GM21619 (cell line): Measurements from ENCODE around the gene ANO10.

Source experiments
- ATAC-seq: cut with Tn5 transposase; IDR thresholded peaks from one replicate; pipeline ENCODE4 v1.9.1; 2021; ENCODE audit not compliant: unreplicated experiment

ANO10 gene

DNA sequence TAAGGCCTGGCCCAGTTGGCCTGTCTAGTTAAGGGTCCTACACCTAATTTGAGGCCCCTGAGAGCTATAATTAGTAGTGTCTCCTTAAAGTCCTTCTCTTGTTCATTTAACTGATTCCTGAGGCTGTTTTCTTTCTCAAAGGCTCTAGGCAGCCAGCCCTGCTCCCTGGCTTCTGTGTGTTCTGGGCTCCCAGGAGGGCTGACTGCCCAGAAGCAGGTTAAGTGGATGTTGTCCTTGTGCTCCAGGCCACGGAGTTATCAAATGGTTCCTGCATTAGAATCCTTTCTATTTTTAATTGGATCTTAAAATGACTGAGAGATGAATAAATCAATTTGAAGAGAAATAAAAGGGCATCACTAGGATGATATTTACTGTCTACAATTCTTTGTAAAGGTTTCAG, 195.4 kb downstream of the ANO10 start:
- no peak for ATAC-seq

DNA sequence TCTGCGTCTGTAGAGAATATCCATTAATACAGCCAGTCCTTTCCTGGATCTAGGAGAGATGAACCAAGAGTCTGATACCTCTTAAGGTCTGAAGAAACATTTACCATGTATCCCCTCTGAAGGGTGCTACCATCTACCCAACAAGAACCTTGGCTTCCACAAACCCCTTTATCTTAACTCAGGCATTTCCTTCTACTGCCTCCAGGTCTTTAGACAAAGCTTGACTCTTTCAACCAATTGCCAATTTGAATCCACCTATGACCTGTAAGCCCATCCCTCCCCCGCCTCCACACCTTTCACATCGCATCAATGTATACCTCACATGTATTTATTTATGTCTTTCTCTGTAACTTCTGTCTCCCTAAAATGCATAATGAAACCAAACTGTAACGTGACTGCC, 196.0 kb downstream of the ANO10 start:
- ATAC-seq, result no peak

DNA sequence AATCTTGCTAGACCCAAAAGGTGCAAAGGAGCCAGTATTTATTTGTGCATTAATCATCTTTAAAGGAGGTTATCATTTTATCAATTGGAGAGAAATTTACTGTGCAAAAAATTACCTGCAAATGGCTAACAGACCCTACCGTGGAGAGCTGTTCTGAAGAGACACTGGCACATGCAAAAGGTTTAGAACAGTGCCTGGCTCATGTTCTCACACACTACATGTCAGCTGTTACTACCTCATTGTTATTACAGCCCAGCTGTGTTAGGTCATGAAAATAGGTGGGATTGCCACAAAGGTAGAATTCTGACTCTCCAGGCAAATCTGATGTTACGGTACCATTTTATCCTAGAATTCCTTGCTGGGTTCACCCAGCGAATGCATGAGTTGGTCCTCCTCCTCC, 198.2 kb downstream of the ANO10 start:
- ATAC-seq, result no peak

DNA sequence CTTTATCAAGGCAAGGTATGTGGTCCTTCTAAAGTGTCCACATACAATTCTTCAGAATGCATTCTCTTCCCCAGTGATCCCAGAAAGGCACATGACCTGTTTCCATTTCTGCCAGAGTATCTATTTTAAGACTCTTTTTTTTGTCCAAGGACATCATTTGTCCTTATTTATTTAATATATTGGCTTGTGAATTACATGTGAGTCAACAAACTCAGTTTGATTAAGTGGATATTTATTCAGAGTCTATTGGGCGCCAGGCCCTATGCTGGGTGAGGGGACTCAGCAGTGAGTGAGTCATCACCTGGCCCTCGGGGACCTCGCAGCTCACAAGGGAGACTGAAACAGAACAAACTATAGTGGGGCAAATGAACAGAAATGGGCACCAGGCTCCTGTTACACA, 198.7 kb downstream of the ANO10 start:
- ATAC-seq, result no peak

DNA sequence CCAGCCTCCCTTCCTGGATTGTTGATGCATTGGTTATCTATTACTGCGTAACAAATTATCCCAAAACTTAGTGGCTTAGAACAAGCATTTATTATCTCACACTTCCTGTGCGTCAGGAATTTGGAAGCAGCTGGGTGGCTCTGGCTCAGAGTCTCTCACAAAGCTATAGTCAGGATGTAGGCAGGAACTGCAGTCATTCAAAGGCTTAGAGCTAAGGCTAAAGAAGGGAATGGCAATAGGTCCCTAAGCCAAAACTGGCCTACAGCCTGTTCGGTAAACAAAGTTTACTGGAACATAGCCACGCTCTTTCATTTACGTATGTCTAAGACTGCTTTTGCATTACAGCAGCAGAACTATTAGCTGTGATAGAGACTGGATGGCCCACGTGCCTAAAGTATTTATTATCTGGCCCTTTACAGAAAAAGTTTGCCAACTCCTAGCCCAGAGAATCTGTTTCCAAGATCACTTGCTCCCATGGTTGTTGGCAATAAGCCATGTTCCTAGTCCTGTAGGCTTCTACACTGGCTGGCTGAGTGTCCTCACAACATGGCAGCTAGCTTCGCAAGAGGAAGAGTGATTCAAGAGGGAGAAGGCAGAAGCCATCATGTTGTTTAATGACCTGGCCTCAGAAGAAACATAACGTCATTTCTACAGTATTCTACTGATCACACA, 203.1 kb downstream of the ANO10 start:
- no peak for ATAC-seq

DNA sequence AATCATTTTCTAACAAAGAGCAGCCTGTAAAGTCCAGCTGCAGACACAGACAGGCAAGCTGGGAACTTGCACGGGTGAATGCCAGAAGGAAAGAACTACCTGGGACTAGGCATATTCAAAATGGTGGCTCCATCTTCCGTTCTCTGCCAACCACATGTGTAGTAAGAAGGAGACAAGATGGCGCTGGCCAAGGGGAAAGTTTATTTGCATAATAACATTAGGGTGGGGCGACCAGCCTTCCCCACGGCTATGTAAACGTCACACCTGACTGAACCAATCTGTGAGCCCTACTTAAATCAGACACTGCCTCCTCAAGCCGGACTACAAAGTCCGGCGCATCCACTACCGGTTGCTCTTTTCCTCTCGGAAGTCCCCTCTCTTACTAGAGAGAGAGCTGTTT, 204.7 kb downstream of the ANO10 start:
- ATAC-seq, result no peak

DNA sequence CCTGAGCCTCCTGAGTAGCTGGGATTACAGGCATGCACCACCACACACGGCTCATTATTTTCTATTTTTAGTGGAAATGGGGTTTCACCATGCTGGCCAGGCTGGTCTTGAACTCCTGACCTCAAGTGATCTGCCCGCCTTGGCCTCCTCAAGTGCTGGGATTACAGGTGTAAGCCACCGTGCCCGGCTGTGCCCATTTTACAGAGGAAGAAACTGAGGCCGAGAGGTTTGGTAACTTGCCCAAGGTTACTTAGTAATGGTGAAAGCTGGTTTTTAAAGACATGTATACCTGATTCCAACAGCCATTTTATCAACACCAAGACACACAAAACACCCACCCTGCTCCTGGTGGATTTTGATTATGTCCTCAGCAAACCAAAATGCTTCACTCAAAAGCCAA, 206.7 kb downstream of the ANO10 start:
- no peak for ATAC-seq

DNA sequence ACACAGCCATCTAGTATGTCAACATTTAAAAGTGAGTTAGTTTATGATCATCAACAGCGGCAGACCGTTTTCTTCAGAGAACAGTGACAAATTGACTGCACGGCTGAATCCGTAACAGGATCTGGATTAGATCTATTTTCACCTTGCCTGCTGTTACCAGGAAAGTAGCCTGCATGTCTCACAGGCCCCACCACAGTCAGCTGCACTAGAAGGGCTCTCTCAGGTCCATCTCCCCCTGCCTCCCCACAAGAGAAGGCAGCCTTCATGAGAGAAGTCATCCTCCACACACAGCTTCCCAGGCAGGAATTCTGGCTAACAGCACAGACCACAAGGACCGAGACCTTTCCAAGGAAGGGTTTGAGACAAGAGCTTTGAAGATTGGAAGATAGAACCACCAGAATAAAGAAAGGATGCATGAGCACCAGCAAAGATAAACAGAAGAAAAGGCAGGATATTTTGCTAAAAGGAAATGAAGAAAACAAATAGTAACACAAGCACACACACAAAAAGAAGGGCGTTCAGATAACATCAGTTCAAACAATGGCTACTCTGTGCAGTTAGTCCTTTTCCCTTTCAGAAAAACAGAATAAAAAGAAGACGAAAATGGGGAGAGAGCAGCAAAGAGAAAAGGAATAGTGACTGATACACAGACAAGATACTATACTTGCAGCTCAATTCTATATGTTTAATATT, 208.0 kb downstream of the ANO10 start:
- ATAC-seq, result no peak

DNA sequence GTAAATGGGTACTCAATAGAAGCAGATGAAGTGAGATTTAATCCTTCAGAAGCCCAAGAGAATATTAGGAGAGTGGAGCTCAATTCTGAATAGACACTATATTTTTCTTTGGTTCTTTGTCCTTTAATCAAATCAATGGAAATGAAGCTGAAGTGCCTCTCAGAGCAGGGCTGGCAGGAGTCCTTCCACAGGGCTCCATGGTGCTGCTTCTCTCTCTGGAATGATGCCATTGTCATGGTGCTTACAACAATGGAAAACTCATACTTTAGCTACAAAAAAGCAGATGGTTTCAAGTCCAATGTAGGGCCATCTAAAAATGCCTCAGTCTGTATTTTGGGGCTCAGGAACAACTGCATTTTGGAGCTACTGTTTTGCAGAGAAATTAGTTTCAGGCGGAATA, 210.4 kb downstream of the ANO10 start:
- ATAC-seq, result no peak

DNA sequence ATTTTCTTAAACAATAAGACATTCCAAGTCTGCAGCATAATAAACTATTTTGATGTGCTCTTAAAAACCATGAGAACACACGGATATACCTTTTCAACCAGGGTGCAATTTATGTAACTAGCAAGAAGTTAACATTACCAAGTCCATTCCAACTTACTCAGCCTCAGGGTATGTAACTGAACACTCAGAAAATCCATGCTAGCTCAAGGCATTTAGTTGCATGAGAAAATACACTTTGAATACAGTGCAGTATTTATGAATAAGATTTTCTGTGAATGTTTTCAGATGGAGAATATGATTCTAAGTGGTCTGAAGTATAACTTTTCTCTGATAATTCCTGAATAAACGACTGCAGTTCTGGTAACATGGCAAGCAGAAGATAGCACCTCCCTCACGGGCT, 211.2 kb downstream of the ANO10 start:
- no peak for ATAC-seq

DNA sequence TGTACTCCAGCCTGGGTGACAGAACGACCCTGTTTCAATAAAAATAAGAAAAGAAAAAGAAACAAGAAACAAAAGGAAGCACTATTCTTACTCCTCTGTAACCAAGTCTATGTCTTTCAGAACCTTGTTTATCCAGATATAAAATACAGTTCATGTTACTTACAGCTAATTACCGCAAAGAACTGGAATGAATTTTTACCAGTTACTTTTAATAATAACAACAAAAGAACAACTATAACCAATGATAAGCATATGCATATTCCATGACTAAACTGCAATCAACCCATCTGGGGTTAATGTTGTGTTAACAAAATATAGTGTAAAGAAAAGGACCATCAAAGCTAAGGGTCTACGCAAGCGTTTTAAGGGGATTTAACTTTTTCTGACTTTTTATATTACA, 212.3 kb downstream of the ANO10 start:
- ATAC-seq, result no peak

DNA sequence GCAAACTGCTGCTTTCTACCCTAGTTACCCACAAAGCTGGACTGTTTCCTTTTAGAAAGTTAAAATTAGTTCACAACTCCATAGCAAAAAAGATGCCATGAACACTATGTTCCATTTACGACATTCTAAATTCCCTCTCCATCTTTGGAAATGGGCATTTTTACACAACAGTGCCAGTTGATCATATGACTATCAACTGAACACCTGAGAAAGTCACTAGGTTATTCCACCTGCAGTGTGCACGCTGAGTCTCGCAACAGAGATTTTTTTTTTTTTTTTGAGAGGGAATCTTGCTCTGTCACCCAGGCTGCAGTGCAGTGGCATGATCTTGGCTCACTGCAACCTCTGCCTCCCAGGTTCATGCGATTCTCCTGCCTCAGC, 215.2 kb downstream of the ANO10 start:
- no peak for ATAC-seq

DNA sequence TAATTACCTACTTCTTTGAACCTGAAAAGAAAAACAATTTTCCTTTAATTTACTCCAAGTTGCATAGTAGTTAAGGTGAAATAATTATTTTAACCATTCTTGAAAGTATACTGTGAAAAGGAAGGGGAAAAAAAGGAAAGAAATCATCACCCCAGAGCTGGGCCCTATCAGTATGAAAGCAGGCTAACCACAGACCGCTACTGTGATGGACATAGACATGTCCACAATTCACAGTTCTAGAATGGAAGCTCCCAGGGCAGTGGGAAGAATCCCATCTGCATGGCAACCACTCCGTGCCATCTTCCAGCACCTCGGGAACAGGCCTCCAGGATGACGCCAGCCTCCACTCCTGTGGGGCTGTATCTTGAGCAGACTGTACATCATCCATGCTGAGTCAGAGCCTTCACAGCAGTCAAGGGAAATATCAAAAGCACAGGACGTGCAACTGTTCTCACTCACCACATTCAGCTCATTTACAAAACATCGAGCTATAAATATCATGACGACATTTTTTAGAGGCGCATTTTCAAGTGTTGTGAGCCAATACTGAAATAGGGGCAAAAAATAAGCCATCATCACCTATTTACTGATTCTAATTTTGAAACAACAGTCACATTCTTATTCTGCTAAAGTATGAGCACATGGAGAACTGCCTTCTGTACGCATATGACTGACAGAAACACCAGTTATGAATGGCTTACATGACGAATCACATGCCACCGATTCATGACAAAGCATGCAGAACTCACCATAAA, 215.7 kb downstream of the ANO10 start:
- no peak for ATAC-seq

DNA sequence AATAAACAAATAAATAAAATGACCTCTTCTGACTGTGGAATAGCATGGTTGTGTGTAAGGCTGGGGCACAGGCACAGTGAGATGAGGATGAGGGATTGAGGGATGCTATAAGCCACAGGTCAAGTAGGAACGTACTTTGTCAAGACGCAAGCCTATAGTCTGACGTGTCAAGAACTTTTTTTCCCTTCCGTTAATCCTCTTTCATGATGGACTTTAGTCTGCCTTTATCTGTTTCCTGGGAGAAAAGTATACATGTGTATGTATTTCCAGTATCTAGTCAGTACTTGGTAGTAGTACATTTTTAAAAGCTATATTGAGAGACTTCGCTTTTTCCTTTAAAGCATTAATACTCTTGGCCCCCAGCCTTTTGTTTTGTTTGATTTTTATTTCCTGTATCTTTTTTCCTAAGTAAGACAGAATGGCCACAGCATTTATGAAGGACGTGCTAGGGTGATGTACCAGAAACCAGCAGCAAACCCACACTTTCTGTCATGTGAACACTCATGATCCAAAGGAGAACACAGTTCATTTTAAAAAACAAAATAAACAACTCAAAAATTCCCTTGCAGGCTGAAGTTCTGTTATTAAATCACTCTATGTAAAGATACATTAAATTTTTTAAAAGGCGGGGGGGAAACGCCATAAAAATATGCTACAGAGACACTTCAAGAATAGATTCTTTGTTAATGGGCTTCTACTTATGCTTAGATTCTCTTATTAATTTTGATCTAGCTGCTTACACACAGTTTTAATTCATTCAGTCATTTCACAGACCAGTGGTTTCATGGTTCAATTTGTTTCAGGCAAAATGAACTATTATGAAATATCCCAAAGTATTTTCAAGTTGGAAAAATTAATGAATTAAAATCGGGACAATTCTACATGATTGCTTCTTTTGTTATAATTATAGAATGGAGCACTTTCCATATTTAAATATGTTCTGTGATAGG, 220.8 kb downstream of the ANO10 start:
- ATAC-seq, result no peak

DNA sequence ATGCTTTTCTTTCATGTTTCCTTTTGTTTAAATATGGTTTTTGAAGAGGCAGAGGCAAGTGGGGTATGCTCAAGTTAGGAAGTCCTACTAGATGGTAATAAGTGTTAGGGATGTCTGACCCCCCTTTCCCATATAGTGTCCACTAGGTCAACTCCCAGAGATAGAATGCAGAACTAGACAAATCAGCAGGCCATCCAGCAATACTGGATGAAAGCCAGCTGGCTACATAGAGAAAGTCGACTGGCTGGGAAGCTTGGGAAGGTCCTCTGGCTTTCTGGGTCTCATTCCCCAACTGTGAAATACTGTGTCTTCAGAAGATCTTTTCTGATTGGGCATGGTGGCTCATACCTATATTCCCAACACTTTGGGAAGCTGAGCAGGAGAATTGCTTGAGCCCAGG, 221.6 kb downstream of the ANO10 start:
- ATAC-seq, result no peak

DNA sequence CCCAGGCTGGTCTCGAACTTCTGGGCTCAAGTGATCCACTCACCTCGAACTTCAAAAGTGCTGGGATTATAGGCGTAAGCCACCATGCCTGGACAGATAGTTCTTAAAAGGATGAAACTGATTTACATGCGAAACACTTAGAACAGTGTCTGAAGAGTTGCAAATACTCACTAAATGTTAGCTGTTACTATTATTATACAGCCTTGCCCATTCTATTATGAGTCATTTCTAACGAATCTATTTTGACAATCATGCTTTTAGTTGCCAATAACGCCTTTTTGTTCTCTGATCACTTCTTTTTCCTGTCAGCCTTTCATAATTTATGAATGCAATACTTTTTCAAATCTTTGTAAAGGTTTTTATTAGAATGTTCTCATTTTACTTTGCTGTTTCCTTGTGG, 222.8 kb downstream of the ANO10 start:
- ATAC-seq, result no peak

DNA sequence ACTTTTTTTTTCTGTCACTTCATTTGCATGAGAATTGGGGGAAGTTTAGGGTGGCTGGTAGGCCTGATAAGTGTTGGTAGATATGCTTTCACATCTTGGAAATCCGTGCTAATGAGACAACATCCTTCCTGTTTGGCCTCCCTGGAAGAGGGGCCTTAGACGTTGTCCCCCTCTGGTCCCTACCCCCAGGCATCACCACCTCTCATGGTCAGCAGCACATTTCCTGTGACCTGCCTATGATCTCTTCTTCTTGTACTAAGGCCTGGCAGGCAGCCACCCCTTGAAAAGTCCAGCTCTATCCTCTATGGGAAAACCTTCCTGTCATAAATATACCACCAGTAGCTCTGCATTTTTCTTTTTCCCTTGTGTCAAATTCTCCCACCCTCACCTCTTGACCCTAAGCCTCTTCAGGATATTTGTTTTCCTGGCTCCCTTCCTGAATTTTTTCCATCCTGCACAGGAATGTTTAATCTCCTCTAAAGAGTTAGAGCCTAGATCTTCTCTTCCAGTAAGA, 227.7 kb downstream of the ANO10 start:
- no peak for ATAC-seq

DNA sequence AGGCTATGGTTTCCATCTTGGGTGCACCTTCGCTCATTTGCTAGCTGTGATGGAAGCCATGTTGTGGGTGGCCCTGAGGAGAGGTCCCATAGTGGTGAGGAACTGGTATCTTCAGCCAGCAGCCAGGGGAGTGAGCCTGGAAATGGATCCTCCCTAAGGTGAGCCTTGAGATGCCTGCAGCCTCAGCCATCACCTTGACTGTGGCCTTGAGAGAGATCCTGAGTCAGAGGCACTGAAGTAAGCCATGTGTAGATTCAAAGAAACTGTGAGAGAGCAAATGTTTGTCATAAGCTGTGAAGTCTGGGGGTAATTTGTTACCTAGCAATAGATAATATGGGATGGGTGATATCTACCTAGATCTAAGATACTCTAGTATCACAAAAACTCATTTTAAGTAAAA, 230.2 kb downstream of the ANO10 start:
- no peak for ATAC-seq

DNA sequence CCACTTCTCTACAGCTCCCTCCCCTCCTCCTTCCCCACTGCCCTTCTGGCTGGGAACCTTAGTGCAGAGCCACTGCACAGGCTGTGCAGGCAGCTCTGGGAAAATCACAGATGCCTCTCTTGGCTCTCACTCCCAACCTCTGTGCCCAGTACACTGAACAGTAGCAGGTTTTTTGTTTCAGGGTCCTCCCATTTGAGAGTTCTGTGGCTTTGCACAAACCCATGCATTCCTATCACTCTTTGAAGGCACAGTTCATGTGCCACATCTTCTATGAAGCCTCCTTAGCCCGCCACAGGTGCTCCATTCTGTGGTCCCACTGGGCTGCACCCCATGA, 231.6 kb downstream of the ANO10 start:
- ATAC-seq, result no peak

DNA sequence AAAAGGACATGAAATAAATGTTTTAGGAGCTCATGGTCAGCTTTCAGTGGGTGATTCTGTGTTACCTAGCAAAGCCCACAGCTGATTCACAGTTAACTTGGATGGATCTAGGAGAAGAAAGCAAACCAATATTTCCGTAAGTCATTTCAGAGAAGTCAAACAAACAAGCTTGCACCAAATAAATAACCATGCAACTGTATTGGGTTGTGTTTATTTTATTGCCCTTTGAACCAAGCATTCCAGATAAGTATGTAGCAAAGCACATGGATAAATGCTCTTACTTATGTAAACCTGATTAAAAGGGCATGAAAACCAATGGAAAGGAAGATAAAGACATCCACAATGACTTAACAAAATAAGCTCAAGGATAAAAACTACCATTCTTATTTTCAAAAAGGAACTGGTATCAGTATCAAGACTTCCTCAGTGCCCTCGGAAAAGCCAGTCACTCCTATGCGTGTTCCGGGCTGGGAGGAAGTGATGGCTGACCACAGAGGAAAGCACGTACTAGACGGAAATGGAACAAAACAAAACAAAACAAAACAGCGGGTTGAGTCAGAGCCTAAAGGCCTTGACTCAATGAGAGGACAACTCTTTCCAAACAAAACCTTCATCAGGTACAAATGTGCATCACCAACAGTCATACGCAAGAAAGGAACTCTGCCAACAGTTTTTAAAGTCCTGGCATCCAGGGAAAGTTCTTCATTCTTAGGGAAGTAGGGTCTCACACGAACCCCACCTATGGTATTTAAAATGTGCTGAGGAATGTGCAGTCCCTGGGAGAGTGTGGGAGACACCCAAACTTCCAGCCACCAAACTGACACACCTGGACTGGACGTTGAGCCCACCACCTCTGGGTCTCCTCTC, 232.2 kb downstream of the ANO10 start:
- peak; percentile 75 for ATAC-seq
